ENCODE data around the gene TMEM74B. TPM values are rescaled to one million over a fixed set of nuclear protein-coding genes. Genes with fewer than 3 reads are reported as not detected.
"Not testable (repeated sequence)": the region's sequence is repeated elsewhere in the genome, so short reads cannot be mapped to it uniquely, and the experiment has no call there.

TMEM74B gene
- total RNA-seq, 4 donors from 2014 or later, result 0.71 to 2.1 (median 1.2) TPM

GRCh38 chr20:1225263-1225782, 40.5 kb upstream of the TMEM74B start:
- H3K4me3 ChIP-seq, result peak overlapping the region; percentile 62 to 71 (median 67)
- WGBS, result 4% methylated on average over 29 of the region's 30 CpGs
- H3K27ac ChIP-seq (replicated peaks in 1 of 4), result peak overlapping the region in 1 of 4 donors; percentile 31
- intact Hi-C loops (cut with DNase I), result no loop called here
- H3K27me3 ChIP-seq, result peaks cover 0 to 62% (median 15%) of the 10 kb centered on the region in 4 donors
- no peaks in the 10 kb centered on the region for H3K36me3 ChIP-seq
- DNase-seq (ENCODE audit: extremely low spot score), result no peak
- TF ChIP-seq CTCF (IDR thresholded peaks at IDR 0.05), result no peak
- no peak for TF ChIP-seq EP300 (IDR thresholded peaks at IDR 0.05)
- TF ChIP-seq POLR2AphosphoS5 (IDR thresholded peaks at IDR 0.05), result no peak
- no peak for TF ChIP-seq POLR2A (IDR thresholded peaks at IDR 0.05; ENCODE audit: low read depth)
- peaks cover 0 to 5% (median 0%) of the 10 kb centered on the region in 4 donors for H3K9me3 ChIP-seq
- H3K4me1 ChIP-seq, result peaks cover 11 to 19% (median 16%) of the 10 kb centered on the region in 4 donors

GRCh38 chr20:1224205-1224890, 39.6 kb upstream of the TMEM74B start:
- DNase-seq (ENCODE audit: extremely low spot score), result no peak
- Histone ChIP-seq H3K9me3 (peaks cover 0 to 5% (median 0%) of the 10 kb centered on the region in 4 donors), H3K27ac (replicated peaks in 1 of 4) (no peak overlapping the region), H3K4me3 (no peak overlapping the region), H3K27me3 (peaks cover 0 to 53% (median 15%) of the 10 kb centered on the region in 4 donors), H3K4me1 (peaks cover 11 to 19% (median 16%) of the 10 kb centered on the region in 4 donors), H3K36me3 (no peaks in the 10 kb centered on the region)
- intact Hi-C loops (cut with DNase I), result no loop called here
- TF ChIP-seq EP300 (IDR thresholded peaks at IDR 0.05) (no peak), POLR2AphosphoS5 (IDR thresholded peaks at IDR 0.05) (no peak), POLR2A (IDR thresholded peaks at IDR 0.05; ENCODE audit: low read depth) (no peak), CTCF (IDR thresholded peaks at IDR 0.05) (no peak)
- 84% methylated on average over 18 of the region's 20 CpGs for WGBS

- H3K36me3 ChIP-seq; H3K9me3 ChIP-seq; H3K4me3 ChIP-seq; DNase-seq (ENCODE audit: extremely low spot score); H3K27ac ChIP-seq (replicated peaks in 1 of 4); intact Hi-C loops (cut with DNase I): not testable (repeated sequence)
- WGBS, result 85% methylated on average over 4 of the region's 4 CpGs
- Histone ChIP-seq H3K4me1 (peaks cover 11 to 19% (median 16%) of the 10 kb centered on the region in 4 donors), H3K27me3 (peaks cover 0 to 37% (median 10%) of the 10 kb centered on the region in 4 donors)
These were observed 38.0 kb upstream of the TMEM74B start for GRCh38 chr20:1222750-1223149.

GRCh38 chr20:1216527-1217427, 32.0 kb upstream of the TMEM74B start:
- not testable (repeated sequence) for H3K27ac ChIP-seq (replicated peaks in 1 of 4); DNase-seq (ENCODE audit: extremely low spot score); H3K9me3 ChIP-seq; H3K4me3 ChIP-seq; H3K36me3 ChIP-seq; H3K4me1 ChIP-seq
- intact Hi-C loops (cut with DNase I), result loop anchor here (10.0 kb wide), 1 partner anchor 262 kb away; no protein-coding TSS in a partner anchor
- WGBS, result 73% methylated on average over 11 of the region's 19 CpGs
- peaks cover 0 to 34% (median 0%) of the 10 kb centered on the region in 4 donors for H3K27me3 ChIP-seq

- 70% methylated on average over 11 of the region's 11 CpGs for WGBS
- intact Hi-C loops (cut with DNase I), result loop anchor here (10.0 kb wide), 1 partner anchor 261 kb away; no protein-coding TSS in a partner anchor
- H3K27ac ChIP-seq (replicated peaks in 1 of 4), result no peak overlapping the region
- no peaks in the 10 kb centered on the region for H3K36me3 ChIP-seq
- H3K4me3 ChIP-seq, result no peak overlapping the region
- peaks cover 0 to 43% (median 0%) of the 10 kb centered on the region in 4 donors for H3K27me3 ChIP-seq
- no peak for DNase-seq (ENCODE audit: extremely low spot score)
- no peaks in the 10 kb centered on the region for H3K9me3 ChIP-seq
- H3K4me1 ChIP-seq, result peaks cover 0 to 9% (median 3%) of the 10 kb centered on the region in 4 donors
- TF ChIP-seq POLR2AphosphoS5 (IDR thresholded peaks at IDR 0.05), result no peak
- no peak for TF ChIP-seq CTCF (IDR thresholded peaks at IDR 0.05)
- TF ChIP-seq POLR2A (IDR thresholded peaks at IDR 0.05; ENCODE audit: low read depth), result no peak
These were observed 30.8 kb upstream of the TMEM74B start for GRCh38 chr20:1215386-1216170.
